Mucosa of stomach (tissue), 1 donor: ENCODE measurements around the gene BCCIP.

Experiments
- H3K27me3 ChIP-seq: one replicate; pipeline ENCODE4 v1.7.0; 2013; ENCODE audit warnings: mild to moderate bottlenecking, low read length; ENCODE audit not compliant: control insufficient read depth, insufficient read depth
- H3K36me3 ChIP-seq: one replicate; pipeline ENCODE4 v1.7.0; 2013; ENCODE audit warnings: low read length; ENCODE audit not compliant: control insufficient read depth, insufficient read depth
- H3K4me1 ChIP-seq: one replicate; pipeline ENCODE4 v1.7.0; 2013; ENCODE audit warnings: mild to moderate bottlenecking, low read length; ENCODE audit not compliant: control insufficient read depth, insufficient read depth
- H3K4me3 ChIP-seq: one replicate; pipeline ENCODE4 v1.7.0; 2013; ENCODE audit warnings: low read length
- H3K9ac ChIP-seq: one replicate; pipeline ENCODE4 v1.7.0; 2013; ENCODE audit warnings: mild to moderate bottlenecking, low read length, moderate library complexity
- H3K9me3 ChIP-seq: one replicate; pipeline ENCODE4 v1.7.0; 2013; ENCODE audit warnings: mild to moderate bottlenecking, low read length, moderate library complexity; ENCODE audit not compliant: control insufficient read depth
- donor health status: Pancreatic carcinoma.

The BCCIP gene

DNA sequence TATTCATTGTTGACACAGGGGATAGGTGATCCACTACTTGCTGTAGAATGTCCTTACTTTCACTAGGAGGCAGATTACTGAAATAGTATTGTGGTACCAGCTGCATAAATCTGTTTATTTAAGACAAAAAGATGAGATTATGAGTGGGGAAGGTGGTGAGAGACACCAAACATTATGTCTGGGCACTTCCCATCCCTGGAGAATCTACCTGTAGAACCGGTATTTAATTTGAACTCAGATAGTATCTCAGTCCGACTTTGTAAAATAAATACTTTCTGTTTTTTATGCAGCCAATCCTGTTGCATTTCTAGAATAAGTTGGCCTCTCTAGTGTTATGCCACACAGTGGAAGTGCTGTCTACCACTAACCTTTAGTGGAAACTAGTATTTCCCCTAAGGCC, 13.4 kb downstream of the BCCIP start:
- Histone ChIP-seq H3K9me3 (no peaks in the 10 kb centered on the region), H3K9ac (no peak overlapping the region), H3K27me3 (no peaks in the 10 kb centered on the region), H3K4me1 (no peaks in the 10 kb centered on the region), H3K36me3 (no peaks in the 10 kb centered on the region), H3K4me3 (no peak overlapping the region)

DNA sequence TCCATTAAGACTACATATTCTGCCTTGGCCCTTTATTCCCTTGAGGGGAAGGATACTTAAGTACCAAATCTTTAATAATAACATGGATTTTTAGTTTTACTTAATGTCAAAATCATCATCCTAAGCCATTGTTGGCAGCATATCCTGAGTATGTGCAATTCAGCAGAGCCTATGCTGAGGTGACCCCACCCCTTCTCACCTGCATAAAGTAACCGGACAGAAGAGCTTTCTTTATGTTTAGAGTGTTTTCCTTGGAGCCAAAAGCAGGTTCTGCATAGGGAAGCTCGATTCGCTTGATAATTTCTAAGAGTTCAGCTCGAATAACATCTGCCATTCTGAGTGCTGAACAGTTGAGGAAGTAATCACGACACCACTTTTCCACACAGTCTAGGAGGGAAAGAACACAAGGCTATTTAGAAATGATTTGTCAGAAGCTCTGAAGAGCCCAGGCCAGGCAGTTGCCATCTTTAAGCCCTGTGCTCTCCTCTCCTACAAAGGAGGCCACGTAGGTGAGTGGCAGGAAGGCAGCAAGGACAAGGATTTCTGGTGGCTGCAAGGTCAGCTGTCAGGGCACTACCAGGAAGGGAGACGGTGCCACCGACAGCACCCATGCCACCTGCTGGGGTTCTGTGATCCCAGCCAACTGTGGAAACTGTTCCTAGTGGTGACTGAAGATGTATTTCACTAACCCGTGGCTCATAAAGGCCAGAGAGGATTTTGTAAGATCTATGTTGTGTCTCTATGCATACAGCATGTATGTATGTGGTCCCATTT, 15.6 kb downstream of the BCCIP start:
- Histone ChIP-seq H3K27me3 (no peaks in the 10 kb centered on the region), H3K4me3 (no peak overlapping the region), H3K36me3 (no peaks in the 10 kb centered on the region), H3K4me1 (no peaks in the 10 kb centered on the region), H3K9ac (no peak overlapping the region), H3K9me3 (no peaks in the 10 kb centered on the region)

DNA sequence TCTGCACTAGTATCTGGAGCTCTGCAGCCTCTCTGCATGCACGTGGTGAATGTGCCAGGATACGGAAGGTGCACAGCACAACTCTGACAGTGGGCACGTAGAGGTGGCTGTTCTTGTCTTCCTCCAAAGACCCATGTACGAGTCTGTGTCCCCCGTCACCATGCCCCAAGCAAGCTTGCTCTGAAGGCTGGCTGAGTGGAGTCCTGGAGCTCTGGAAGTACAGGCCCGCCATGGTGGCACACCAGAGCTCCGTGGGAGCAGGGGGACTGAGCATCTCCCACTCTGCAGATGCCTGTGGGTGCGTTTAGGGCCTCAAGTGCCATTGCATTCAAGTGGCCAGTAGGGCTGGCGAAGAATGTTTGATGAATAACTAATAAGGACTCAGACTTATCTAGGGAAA, 17.1 kb downstream of the BCCIP start:
- no peaks in the 10 kb centered on the region for H3K4me1 ChIP-seq
- no peaks in the 10 kb centered on the region for H3K9me3 ChIP-seq
- H3K36me3 ChIP-seq: no peaks in the 10 kb centered on the region
- no peak overlapping the region for H3K9ac ChIP-seq
- no peaks in the 10 kb centered on the region for H3K27me3 ChIP-seq
- H3K4me3 ChIP-seq: no peak overlapping the region

DNA sequence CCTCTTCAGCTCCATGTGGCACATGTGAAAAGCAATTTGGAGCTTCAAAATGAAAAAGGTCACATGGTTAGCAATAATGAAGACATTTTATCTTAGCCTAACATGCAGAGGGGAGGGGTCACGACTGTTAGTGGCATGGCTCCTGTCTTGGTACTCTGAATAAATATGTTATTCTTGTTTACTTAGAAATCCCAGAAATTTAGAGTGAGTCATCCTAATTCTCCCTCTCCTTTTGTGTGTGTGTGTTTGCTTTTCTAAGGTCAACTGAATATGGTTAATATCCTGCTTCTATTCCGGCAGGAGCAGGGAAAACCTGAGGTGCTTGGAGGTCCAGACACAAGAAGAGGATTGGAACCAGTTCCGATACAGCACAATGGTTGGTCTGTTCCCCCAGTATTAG, 17.6 kb downstream of the BCCIP start:
- no peak overlapping the region for H3K9ac ChIP-seq
- no peaks in the 10 kb centered on the region for H3K36me3 ChIP-seq
- H3K27me3 ChIP-seq: no peaks in the 10 kb centered on the region
- no peaks in the 10 kb centered on the region for H3K4me1 ChIP-seq
- H3K9me3 ChIP-seq: no peaks in the 10 kb centered on the region
- H3K4me3 ChIP-seq: no peak overlapping the region

DNA sequence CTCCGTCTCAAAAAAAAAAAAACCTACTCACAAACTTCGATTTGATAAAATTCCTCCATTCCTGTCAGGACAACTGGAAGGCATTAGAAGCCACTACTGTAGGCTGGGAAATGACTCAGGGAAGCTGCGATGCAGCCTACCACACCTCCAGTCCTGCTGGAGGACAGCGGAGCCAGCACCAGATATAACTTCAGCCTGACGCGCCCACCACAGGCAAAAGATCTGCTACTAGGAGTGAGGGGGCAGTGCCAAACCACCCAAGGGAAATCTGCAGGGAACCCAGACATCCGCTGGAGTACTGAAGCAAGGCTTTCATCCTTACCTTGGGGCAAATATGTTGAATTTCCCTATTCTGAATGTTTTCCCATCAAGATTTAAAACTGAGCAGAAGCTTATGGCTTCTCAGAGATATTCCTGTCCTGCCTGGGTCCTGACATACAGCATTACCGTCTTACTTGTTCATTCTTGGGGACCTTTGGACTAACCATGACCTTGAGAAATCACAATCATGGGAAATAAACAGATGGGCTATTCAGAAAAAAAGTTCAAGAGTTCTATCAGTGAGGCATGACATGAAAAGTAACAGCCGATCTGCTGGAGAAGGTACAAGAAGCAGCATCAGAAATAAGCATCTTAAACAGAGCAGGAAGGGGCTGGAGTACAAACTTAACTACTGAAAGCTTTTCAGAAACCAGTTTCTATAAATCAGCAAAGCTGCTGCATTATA, 20.4 kb downstream of the BCCIP start:
- H3K36me3 ChIP-seq: peaks cover 6% of the 10 kb centered on the region
- H3K4me1 ChIP-seq: no peaks in the 10 kb centered on the region
- no peak overlapping the region for H3K9ac ChIP-seq
- no peak overlapping the region for H3K4me3 ChIP-seq
- no peaks in the 10 kb centered on the region for H3K9me3 ChIP-seq
- H3K27me3 ChIP-seq: no peaks in the 10 kb centered on the region

DNA sequence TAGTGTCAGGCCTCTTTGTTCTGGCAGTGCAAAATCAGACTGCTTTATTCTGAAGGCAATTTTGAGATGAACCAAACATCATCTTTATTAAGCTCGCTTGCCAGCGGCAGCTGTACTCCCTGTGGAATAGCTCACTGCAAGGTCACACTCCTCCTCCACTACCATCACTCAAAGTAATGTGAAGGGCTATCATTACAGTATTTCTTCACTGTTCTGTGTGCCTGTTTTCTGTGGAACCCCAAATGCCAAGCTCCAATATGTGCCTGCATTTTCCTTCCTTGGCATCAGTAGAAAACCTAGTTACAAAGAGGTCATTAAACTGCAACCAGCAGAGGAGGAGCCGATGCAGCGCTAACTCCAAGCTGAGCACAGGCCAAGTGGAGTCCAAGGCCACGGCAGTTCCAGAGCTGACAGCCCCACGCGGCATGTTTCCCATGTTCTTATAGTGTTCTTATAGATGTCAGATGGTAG, 21.4 kb downstream of the BCCIP start:
- Histone ChIP-seq H3K4me3 (no peak overlapping the region), H3K36me3 (peaks cover 6% of the 10 kb centered on the region)

DNA sequence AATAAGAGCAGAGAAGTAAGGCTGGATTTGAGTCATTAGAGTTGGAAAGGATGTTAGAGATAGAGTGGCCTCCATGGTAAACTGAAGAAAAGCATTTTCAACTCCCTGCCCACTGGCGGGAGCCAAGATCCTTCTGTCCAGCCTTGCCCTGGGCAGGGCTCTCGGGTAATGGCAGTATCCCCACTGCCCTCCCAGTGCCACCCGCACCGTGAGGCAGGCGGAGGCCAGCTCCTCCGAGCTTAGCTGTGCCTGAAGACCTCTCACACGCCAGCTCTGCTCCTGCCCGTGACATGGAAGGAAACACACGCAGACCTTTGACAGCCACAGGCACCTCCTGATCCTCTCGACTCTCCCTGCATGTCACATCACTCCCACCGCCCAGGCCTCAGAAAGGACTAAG, 22.3 kb downstream of the BCCIP start:
- H3K36me3 ChIP-seq: peaks cover 6% of the 10 kb centered on the region
- H3K9me3 ChIP-seq: no peaks in the 10 kb centered on the region
- no peak overlapping the region for H3K9ac ChIP-seq
- H3K4me1 ChIP-seq: no peaks in the 10 kb centered on the region
- H3K27me3 ChIP-seq: no peaks in the 10 kb centered on the region
- no peak overlapping the region for H3K4me3 ChIP-seq

More for the DNA sequence above, 21.4 kb downstream of the BCCIP start:
- H3K9me3 ChIP-seq: no peaks in the 10 kb centered on the region
- H3K27me3 ChIP-seq: no peaks in the 10 kb centered on the region
- no peaks in the 10 kb centered on the region for H3K4me1 ChIP-seq
- no peak overlapping the region for H3K9ac ChIP-seq

DNA sequence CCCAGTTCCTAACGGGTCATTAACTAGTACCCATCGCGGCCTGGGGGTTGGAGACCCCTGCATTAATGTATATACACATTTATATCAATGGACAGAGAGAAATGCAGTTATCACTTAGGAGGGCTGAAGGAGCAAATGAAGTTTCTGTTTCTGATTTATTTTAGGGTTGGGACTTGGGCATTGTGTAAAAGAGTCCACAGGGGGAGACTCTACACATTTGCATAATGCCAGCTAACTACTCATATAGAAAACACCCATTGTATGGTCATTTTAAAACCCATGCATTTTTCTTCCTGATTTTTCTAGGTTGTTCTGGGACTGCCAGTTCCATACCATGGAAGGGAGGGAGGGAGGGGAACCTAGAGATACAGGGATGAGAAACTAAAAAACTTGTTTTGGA, 23.5 kb downstream of the BCCIP start:
- no peaks in the 10 kb centered on the region for H3K4me1 ChIP-seq
- H3K9me3 ChIP-seq: no peaks in the 10 kb centered on the region
- no peaks in the 10 kb centered on the region for H3K27me3 ChIP-seq
- H3K4me3 ChIP-seq: no peak overlapping the region
- no peak overlapping the region for H3K9ac ChIP-seq
- H3K36me3 ChIP-seq: peaks cover 6% of the 10 kb centered on the region

DNA sequence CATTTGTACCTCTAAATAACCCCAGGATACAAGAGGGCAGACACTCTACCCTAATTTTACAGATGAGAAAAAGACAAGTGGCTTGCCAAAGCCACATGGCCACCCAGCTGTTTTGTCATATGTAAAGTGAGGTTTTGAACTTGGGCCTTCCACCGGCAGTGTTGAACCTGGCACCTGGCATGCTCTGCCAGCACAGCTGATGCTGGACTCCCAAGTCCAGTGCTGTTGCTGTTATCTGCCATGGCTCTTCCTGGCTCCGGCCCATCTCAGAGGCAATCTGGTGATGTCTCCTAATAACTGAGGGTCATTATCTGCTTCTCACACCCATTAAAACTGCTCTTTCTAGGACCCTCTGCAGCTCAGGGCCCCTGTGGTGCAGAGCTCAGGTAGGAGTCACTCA, 25.0 kb downstream of the BCCIP start:
- Histone ChIP-seq H3K9ac (no peak overlapping the region), H3K4me3 (no peak overlapping the region), H3K9me3 (no peaks in the 10 kb centered on the region), H3K27me3 (no peaks in the 10 kb centered on the region), H3K4me1 (no peaks in the 10 kb centered on the region), H3K36me3 (peaks cover 6% of the 10 kb centered on the region)

DNA sequence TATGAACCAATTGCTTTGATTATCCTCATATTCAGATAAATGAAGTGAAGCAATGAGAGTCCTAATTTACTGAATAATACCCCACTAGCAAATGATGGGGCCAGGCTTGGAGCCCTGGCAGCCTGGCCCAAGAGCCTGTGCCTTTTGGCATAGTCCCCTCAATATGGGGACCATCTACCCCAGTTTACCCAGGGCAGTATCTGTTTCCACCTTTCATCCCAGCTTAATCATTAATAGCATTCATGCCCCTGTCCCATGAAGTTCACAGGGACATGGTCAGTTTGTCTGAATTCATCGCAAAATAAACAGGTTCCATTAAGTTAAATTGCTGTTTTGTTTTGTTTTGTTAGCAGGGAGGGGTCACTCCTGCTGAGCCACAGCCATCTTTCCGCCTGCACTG, 25.5 kb downstream of the BCCIP start:
- H3K9me3 ChIP-seq: no peaks in the 10 kb centered on the region
- no peak overlapping the region for H3K9ac ChIP-seq
- H3K36me3 ChIP-seq: peaks cover 6% of the 10 kb centered on the region
- H3K4me3 ChIP-seq: no peak overlapping the region
- H3K4me1 ChIP-seq: no peaks in the 10 kb centered on the region
- H3K27me3 ChIP-seq: no peaks in the 10 kb centered on the region

DNA sequence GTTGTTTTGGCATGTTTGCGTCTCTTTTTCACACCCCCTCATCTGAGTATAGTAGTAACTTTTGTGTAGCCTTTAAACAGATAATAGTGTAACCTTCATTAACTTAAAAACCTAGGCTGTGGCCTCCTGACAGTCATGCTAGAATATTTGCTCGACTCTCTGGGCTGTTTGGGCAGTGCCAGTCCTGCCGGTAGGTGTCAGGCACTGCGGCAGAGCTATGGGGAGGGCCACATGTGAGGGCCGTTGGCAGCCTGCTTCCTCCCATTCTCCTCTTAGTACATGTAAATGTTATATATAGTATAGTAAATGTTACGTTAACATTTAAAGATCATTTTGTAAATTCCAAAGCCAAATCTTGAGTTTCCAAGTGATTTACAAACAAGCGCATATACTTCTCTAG, 26.1 kb downstream of the BCCIP start:
- Histone ChIP-seq H3K27me3 (no peaks in the 10 kb centered on the region), H3K9ac (no peak overlapping the region), H3K9me3 (no peaks in the 10 kb centered on the region), H3K36me3 (peaks cover 6% of the 10 kb centered on the region), H3K4me3 (no peak overlapping the region), H3K4me1 (no peaks in the 10 kb centered on the region)
